Measurements from ENCODE around the gene INPP5A.
"Not testable (repeated sequence)": the region's sequence is repeated elsewhere in the genome, so short reads cannot be mapped to it uniquely, and the experiment has no call there.

The INPP5A gene, protein sequence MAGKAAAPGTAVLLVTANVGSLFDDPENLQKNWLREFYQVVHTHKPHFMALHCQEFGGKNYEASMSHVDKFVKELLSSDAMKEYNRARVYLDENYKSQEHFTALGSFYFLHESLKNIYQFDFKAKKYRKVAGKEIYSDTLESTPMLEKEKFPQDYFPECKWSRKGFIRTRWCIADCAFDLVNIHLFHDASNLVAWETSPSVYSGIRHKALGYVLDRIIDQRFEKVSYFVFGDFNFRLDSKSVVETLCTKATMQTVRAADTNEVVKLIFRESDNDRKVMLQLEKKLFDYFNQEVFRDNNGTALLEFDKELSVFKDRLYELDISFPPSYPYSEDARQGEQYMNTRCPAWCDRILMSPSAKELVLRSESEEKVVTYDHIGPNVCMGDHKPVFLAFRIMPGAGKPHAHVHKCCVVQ

DNA sequence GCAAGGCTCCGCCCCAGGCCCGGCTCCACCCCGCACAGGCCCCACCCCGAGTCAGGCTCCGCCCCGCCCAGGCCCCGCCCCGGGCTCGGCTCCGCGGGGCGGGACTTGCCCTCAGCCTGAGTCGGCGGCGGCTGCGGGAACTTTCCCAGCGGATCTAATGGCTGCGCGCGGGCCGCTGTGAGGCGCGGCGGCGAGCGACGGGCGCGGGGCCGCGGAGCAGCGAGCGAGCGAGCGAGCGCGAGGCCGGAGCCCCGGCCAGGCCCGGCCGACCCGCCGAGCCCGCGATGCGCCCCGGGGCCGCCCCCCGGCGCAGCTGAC, at the start of gene INPP5A:
INPP5A (plus strand) TSS at position 104 of the 318 bp plus-strand sequence. CDS start 310 bp downstream, outside the sequence.
- FAIRE-seq, result no peak

GRCh38 chr10:132488231-132488821, 49.3 kb upstream of the INPP5A start:
- no peak for FAIRE-seq

DNA sequence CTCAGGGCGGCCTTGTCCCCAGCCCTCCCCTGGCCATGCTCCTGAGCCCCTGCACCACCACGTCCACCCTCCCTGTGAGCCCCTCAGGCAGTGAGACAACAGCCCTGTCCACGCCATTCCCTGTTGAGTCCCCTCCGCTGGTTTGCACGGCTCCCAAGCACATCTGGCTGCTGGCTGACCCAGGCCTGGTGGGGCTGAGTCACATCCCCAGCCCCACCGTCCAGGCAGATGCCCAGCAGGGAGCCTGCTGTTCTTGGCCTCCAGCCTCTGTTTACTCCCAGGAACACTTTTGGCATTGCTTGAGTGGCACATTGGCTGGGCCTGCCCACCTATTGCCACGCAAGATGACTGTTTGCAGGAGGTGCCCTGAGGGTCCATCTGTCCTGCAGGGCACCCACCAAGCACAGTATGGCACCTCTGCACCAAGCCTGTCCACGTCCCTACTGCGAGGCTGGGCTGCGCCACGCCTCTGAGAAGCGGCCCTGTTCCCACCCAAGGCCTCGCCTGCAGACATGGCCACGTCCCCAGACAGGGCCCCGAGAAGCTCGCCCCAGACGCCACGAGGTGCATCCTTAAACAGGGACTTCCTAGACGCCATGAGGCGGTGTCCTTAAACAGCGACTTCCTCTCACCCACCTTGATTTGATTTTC, 48.4 kb upstream of the INPP5A start:
- FAIRE-seq, result no peak

DNA sequence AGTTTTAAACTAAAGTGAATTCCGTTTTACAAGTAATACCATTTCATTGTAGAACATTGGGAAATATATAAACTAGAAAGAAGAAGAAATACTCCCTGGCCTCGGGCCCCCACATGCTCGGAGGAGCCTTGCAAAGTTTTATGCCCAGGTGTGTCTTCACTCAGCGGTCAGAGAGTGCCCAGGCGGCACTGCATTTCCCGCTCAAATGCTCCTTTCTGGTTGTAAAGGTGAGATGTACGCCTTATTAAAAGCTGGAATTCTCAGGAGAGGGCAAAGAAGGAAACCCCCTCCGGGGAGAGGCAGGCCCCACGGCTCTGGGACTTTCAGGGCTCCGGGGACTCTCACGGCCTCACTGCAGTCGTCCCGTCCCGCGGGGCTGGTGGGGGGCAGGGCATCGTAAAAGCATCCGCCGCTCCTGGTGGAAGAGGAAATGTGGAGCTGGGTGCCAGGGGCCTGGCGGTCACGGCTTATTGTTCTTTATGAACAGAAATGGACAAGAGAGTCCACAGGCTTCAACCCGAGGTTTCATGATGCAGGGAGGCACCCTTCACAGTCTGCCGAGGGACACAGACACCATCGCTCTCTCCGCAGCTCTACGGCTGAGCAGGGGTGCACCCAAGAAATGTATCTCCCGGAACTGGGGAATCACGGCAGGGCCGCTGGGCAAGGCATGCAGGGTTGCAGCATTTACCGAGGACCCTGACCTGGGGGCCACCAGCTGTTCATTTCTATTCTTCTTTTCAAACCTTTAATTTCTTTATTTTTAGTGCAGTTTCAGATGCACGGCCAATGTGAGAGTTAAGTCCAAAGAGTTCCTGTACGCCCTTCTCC, 47.7 kb upstream of the INPP5A start:
- no peak for FAIRE-seq

- not testable (repeated sequence) for FAIRE-seq
These were observed 46.1 kb upstream of the INPP5A start for GRCh38 chr10:132491534-132491933.

- no peak for FAIRE-seq
These were observed 45.1 kb upstream of the INPP5A start for GRCh38 chr10:132492323-132493025.

DNA sequence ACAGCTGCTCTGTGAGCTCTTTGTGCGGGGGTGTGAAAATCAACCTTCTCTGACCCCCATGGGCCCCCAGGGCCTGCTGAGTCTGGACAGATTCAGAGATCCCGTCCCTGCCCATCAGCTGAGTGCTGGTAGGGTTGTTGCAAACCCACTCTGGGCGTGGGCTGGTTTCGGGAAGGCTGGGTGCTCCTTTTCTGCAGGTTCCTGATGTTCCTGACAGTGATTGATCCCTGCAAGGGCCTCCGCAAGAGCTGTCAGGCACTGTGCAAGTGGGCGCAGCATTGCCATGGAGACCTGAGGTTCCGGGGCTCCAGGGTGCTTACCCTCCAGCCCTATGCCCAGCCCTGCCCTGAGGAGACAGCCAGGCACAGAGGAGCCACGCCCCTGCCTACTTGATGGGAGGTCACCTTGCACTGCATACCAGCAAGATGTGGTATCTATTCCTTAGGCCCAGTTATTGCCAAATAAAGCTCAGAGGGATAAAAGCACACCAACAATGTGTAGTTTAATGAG, 44.3 kb upstream of the INPP5A start:
- no peak for FAIRE-seq

DNA sequence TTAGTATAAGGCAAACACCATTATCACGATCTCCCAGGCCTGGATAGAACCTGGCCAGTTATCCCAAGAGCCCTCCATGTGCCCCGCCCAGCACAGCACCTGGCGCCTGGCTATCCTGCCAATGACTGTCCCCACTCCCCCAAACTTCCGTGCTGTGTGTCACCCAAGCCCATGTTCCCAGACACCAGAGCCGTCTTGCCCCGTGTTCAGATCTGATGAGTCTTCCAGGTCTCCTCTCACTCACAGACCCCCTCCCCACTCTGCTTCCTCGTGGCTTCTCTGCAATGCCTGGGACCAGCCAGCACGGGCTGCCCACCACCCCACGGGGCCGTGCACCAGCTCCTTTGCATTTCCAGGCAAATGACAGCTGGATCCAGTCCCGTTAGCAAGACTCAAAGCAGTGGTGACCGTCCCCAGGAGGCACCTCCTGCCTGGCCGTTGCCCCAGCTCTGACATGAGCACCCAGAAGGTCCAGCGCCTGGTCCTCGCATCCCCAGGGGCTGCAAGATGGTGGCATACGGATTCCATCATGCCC, 43.8 kb upstream of the INPP5A start:
- FAIRE-seq, result no peak

DNA sequence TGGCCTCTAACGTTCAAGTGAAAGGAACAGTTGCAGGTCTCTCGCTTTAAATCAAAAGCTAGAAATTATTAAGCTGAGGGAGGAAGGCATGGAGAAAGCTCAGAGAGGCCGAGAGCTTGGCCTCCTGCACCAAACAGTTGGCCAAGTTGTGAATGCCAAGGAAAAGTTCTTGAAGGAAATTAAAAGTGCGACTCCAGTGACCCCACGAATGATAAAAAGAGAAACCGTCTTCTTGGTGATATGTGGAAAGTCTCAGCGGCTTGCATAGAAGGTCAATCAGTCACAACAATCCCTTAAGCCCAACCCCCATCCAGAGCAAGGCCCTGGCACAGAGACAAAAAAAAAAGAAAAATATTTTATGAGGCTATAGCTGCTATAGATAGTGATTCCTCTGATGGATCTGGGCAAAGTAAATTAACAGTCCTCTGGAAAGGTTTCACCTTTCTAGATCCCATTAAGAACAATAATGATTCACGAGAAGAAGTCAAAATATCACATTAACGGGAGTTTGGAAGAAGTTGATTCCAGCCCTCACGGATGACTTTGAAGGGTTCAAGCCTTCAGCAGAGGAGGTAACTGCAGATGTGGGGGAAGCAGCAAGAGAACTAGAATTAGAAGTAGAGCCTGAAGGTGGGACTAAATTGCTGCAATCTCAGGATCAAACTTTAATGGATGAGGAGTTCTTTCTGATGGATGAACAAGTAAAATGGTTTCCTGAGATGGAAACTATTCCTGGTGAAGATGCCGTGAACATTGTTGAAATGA, 42.5 kb upstream of the INPP5A start:
- FAIRE-seq, result no peak

GRCh38 chr10:132496360-132497062, 41.1 kb upstream of the INPP5A start:
- FAIRE-seq, result no peak

DNA sequence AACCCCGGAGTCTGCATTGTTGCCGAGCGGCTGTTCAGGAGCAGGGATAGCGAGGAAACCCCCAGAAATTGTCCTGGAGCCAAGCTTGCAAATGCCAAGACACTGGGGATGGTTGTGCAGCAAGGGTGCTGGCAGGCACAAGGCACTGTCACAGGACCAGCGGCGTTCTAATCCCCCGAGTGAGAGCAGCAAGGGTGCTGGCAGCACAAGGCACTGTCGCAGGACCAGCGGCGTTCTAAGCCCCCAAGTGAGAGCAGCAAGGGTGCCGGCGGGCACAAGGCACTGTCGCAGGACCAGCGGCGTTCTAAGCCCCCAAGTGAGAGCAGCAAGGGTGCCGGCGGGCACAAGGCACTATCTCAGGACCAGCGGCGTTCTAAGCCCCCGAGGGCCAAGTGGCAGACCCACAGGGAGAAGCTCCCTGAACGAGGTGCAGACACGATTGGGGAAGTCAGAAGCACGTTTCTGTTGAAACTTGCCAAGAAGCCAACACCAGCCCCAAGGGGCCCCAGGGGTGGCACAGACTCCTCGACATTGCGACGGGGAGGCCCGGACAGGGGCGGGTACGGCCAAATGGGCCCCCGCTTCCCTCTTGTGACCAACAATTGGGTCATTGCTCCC, 40.4 kb upstream of the INPP5A start:
- no peak for FAIRE-seq

DNA sequence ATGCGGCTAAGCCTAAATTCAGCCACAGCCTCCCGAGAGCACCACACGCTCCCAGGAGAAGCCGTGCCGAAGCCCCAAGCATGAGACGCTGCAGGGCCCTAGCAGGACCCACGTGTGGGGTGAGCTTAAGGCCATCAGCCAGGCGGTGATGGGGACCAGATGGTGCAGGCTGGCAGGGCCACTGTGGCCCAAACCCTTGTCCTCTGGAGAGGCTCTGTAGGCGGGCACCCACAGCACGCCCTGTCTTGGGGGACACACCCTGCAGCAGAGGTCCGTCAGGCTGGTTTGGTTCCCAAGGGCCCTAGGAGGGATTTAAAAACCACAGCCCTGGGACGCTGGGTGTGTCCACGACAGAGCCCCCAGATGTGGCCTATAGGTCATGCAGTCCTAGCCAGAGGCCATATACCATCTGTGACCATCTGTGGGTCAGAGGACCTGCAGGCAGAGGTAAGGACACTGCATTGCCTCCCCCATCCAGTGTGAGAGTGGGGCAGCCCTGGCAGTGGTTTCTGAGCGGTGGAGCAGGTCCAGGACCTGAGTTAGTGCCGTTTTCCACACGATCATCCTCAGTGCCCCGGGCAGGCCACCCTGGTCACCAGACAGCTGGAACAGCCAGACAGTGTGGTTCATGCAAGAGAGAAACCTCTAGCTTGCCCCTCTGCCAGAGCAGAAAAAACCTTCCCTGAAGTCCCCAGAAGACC, 39.6 kb upstream of the INPP5A start:
- FAIRE-seq, result no peak

DNA sequence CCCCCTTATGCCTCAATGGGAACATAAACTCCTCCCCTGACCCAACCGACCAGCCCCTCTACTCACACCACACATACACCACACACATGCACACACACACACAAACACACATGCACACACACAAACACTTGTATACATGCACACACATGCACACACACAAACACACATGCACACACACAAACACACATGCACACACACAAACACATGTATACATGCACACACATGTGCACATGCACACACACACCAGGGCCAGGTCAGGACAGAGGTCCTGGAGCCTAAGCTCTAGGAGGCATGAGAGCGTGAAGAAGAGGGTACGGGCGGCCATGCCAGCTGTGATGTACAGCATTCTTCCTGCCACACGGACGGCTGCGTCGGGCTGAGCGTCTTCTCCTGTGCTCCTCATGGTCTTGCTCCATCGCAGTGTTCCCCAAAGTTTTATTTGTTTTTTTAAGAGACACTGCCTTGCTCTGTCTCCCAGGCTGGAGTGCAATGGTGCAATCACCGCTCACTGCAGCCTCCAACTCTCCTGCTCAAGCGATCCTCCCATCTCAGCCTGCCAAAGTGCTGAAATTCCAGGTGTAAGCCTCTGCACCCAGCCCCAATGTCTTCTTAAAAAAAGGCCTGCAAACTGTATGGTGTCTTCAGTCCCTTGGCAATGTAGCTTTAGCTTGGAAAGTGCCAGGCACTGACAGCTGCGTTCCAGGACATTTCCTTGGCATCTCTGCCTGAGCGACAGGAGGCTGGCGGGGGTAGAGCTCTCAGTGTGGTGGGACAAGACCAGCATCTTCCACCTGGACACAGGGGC, 38.8 kb upstream of the INPP5A start:
- FAIRE-seq, result no peak

DNA sequence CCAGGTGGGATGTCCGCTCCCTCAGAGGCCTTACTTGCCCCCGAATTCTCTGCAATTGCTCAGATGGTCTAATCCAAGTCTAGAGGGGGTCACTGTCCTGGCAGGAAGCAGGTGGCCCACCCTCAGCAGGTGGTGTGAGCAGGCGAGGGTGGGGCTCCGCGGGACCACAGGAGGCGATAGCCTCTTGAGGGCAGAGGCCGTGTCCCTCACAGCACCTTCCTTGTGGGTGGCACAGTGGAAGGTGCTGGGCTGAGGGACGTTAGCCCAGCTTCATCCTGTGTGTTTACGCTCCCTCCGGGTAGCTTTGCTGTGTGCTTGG, 38.3 kb upstream of the INPP5A start:
- FAIRE-seq, result no peak

DNA sequence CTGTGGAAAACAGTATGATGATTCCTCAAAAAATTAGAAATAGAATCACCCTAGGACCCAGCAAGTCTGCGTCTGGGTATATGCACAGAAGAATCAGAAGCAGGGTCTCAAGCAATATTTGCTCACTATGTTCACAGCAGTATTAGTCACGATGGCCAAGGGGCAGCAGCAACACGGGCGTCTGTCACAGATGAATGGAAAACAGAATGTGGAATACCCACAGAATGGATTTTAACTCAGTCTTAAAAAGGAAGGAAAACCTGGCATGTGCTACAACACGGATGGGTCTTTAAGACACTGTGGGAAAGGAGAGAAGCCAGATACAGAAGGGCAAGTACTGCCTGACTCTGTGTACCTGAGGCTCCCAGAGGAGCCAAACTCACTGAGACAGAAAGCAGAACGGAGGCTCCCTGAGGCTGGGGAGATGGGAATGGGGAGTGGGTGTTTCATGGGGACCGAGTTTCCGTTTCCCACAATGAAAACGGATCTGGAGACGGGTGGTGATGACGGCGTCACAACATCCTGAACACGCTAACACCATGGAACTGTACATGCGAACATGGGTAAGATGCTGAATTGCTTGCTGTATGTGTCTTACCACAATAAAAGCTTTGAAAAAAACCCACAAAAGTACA, 36.7 kb upstream of the INPP5A start:
- FAIRE-seq, result no peak

DNA sequence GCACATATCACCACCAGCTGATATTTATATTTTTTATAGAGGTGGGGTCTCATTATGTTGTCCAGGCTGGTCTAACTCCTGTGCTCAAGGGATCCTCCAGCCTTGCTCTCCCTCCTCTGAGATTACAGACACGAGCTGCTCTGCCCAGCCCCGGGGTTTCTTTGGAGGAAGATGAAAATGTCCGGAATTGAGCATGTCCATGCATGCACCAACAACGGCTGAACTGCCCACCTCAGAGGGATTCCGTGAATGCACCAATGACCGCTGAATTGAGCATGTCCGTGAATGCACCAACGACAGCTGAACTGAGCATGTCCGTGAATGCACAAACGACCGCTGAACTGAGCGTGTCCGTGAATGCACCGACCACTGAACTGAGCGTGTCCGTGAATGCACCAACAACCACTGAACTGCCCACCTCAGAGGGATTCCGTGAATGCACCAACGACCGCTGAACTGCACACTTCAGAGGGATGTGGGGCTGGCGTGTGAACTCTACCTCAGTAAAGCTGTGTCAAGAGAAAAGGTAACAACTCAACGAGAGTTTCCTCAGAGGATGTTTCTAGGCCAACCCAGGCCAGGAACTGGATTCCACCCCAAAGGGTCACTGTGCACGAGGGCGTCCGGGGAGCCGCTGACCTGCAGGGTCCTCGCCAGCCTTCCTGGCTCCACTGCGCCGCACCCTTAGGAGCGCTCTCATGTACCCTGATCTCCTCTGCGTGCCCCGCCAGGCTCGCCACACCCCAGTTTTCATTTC, 34.9 kb upstream of the INPP5A start:
- no peak for FAIRE-seq

Data from islet of Langerhans (tissue), 1 donor.